Measurements from ENCODE around the gene TSPAN19. TPM values are rescaled to one million over a fixed set of nuclear protein-coding genes. Genes with fewer than 3 reads are reported as not detected.

Gene TSPAN19
- polyA plus RNA-seq, 2 donors, result 0.05 TPM; not detected in 1

GRCh38 chr12:85043829-85044228, 7.8 kb upstream of the TSPAN19 start:
- Histone ChIP-seq H3K9me3 (ENCODE audit: control insufficient read depth in 2 of 2, insufficient read depth in 1 of 2, low read depth in 1 of 2, low read length in 1 of 2) (no peaks in the 10 kb centered on the region), H3K36me3 (ENCODE audit: control insufficient read depth in 2 of 2, insufficient read depth in 2 of 2, low read length in 1 of 2) (no peaks in the 10 kb centered on the region), H3K4me1 (ENCODE audit: control insufficient read depth in 2 of 2, insufficient read depth in 2 of 2, low read length in 1 of 2) (no peaks in the 10 kb centered on the region), H3K4me3 (ENCODE audit: low read depth in 1 of 2, low read length in 2 of 2) (no peak overlapping the region), H3K27me3 (ENCODE audit: control insufficient read depth in 1 of 2, insufficient read depth in 2 of 2, low read length in 2 of 2) (no peaks in the 10 kb centered on the region), H3K27ac (ENCODE audit: low read depth in 2 of 2, low read length in 1 of 2) (no peak overlapping the region)

- no peak overlapping the region for H3K4me3 ChIP-seq (ENCODE audit: low read depth in 1 of 2, low read length in 2 of 2)
- no peaks in the 10 kb centered on the region for H3K4me1 ChIP-seq (ENCODE audit: control insufficient read depth in 2 of 2, insufficient read depth in 2 of 2, low read length in 1 of 2)
- no peaks in the 10 kb centered on the region for H3K9me3 ChIP-seq (ENCODE audit: control insufficient read depth in 2 of 2, insufficient read depth in 1 of 2, low read depth in 1 of 2, low read length in 1 of 2)
- 26 to 27% methylated on average over 1 of the region's 1 CpG for WGBS, 2 donors
- no peak overlapping the region for H3K27ac ChIP-seq (ENCODE audit: low read depth in 2 of 2, low read length in 1 of 2)
- H3K36me3 ChIP-seq (ENCODE audit: control insufficient read depth in 2 of 2, insufficient read depth in 2 of 2, low read length in 1 of 2), result no peaks in the 10 kb centered on the region
- no peaks in the 10 kb centered on the region for H3K27me3 ChIP-seq (ENCODE audit: control insufficient read depth in 1 of 2, insufficient read depth in 2 of 2, low read length in 2 of 2)
These were observed 5.3 kb upstream of the TSPAN19 start for GRCh38 chr12:85041395-85041794.

- Histone ChIP-seq H3K9me3 (ENCODE audit: control insufficient read depth in 2 of 2, insufficient read depth in 1 of 2, low read depth in 1 of 2, low read length in 1 of 2) (no peaks in the 10 kb centered on the region), H3K36me3 (ENCODE audit: control insufficient read depth in 2 of 2, insufficient read depth in 2 of 2, low read length in 1 of 2) (no peaks in the 10 kb centered on the region), H3K27ac (ENCODE audit: low read depth in 2 of 2, low read length in 1 of 2) (no peak overlapping the region), H3K27me3 (ENCODE audit: control insufficient read depth in 1 of 2, insufficient read depth in 2 of 2, low read length in 2 of 2) (no peaks in the 10 kb centered on the region), H3K4me1 (ENCODE audit: control insufficient read depth in 2 of 2, insufficient read depth in 2 of 2, low read length in 1 of 2) (no peaks in the 10 kb centered on the region), H3K4me3 (ENCODE audit: low read depth in 1 of 2, low read length in 2 of 2) (peak overlapping the region in 1 of 2 donors; percentile 56)
- 12 to 17% methylated on average over 3 of the region's 3 CpGs for WGBS, 2 donors
These were observed 656 bp upstream of the TSPAN19 start for GRCh38 chr12:85036733-85037132.

GRCh38 chr12:85029456-85029855, 6.6 kb downstream of the TSPAN19 start:
- Histone ChIP-seq H3K27me3 (ENCODE audit: control insufficient read depth in 1 of 2, insufficient read depth in 2 of 2, low read length in 2 of 2) (no peaks in the 10 kb centered on the region), H3K36me3 (ENCODE audit: control insufficient read depth in 2 of 2, insufficient read depth in 2 of 2, low read length in 1 of 2) (no peaks in the 10 kb centered on the region), H3K4me3 (ENCODE audit: low read depth in 1 of 2, low read length in 2 of 2) (no peak overlapping the region), H3K9me3 (ENCODE audit: control insufficient read depth in 2 of 2, insufficient read depth in 1 of 2, low read depth in 1 of 2, low read length in 1 of 2) (no peaks in the 10 kb centered on the region), H3K27ac (ENCODE audit: low read depth in 2 of 2, low read length in 1 of 2) (no peak overlapping the region), H3K4me1 (ENCODE audit: control insufficient read depth in 2 of 2, insufficient read depth in 2 of 2, low read length in 1 of 2) (no peaks in the 10 kb centered on the region)

DNA sequence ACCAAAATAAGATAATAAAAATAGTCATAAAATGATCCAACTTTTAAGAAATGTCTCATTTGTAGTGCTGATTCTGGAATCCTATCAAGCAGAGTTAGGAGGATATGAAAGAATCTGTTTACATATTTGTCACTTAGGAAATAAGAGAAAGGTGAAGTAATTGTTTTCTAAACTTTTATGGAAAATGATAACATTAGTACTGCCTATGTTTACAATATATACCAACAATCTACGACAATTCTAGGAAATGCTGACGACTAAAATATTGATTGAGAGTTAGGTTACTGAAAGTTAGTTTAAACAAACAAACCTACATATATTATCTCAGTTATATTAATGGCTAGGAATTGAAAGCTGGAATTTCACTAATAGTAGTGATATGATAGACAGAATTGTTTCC, 18.0 kb downstream of the TSPAN19 start:
- Histone ChIP-seq H3K36me3 (ENCODE audit: control insufficient read depth in 2 of 2, insufficient read depth in 2 of 2, low read length in 1 of 2) (no peaks in the 10 kb centered on the region), H3K4me3 (ENCODE audit: low read depth in 1 of 2, low read length in 2 of 2) (no peak overlapping the region), H3K27ac (ENCODE audit: low read depth in 2 of 2, low read length in 1 of 2) (no peak overlapping the region), H3K27me3 (ENCODE audit: control insufficient read depth in 1 of 2, insufficient read depth in 2 of 2, low read length in 2 of 2) (no peaks in the 10 kb centered on the region), H3K9me3 (ENCODE audit: control insufficient read depth in 2 of 2, insufficient read depth in 1 of 2, low read depth in 1 of 2, low read length in 1 of 2) (no peaks in the 10 kb centered on the region), H3K4me1 (ENCODE audit: control insufficient read depth in 2 of 2, insufficient read depth in 2 of 2, low read length in 1 of 2) (no peaks in the 10 kb centered on the region)
- 54 to 61% methylated on average over 2 of the region's 2 CpGs for WGBS, 2 donors

DNA sequence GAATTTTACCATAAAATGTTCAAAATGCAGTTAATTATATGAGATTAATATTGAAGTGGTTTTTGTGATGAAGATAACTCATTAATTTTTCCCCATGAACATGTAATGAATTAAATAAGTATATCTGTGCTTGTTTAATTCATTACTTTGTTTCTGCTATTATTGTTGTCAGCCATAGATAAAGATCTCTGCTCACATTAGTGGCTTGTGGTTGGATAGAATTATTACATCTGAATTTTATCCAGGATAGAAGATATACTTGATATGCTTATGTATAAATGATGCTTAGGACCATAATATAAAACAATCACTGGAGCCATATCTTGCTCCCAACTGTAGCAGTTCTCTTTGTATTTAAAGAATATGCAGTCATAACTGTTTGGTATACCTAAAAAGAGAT, 18.5 kb downstream of the TSPAN19 start:
- Histone ChIP-seq H3K9me3 (ENCODE audit: control insufficient read depth in 2 of 2, insufficient read depth in 1 of 2, low read depth in 1 of 2, low read length in 1 of 2) (no peaks in the 10 kb centered on the region), H3K36me3 (ENCODE audit: control insufficient read depth in 2 of 2, insufficient read depth in 2 of 2, low read length in 1 of 2) (no peaks in the 10 kb centered on the region), H3K4me3 (ENCODE audit: low read depth in 1 of 2, low read length in 2 of 2) (no peak overlapping the region), H3K27ac (ENCODE audit: low read depth in 2 of 2, low read length in 1 of 2) (no peak overlapping the region), H3K27me3 (ENCODE audit: control insufficient read depth in 1 of 2, insufficient read depth in 2 of 2, low read length in 2 of 2) (no peaks in the 10 kb centered on the region), H3K4me1 (ENCODE audit: control insufficient read depth in 2 of 2, insufficient read depth in 2 of 2, low read length in 1 of 2) (no peaks in the 10 kb centered on the region)

- H3K4me3 ChIP-seq (ENCODE audit: low read depth in 1 of 2, low read length in 2 of 2), result no peak overlapping the region
These were observed 18.9 kb downstream of the TSPAN19 start for GRCh38 chr12:85017133-85017532.

GRCh38 chr12:85016413-85016812, 19.7 kb downstream of the TSPAN19 start:
- H3K27ac ChIP-seq (ENCODE audit: low read depth in 2 of 2, low read length in 1 of 2), result no peak overlapping the region
- no peaks in the 10 kb centered on the region for H3K36me3 ChIP-seq (ENCODE audit: control insufficient read depth in 2 of 2, insufficient read depth in 2 of 2, low read length in 1 of 2)
- 31 to 33% methylated on average over 1 of the region's 1 CpG for WGBS, 2 donors
- H3K4me1 ChIP-seq (ENCODE audit: control insufficient read depth in 2 of 2, insufficient read depth in 2 of 2, low read length in 1 of 2), result no peaks in the 10 kb centered on the region
- H3K27me3 ChIP-seq (ENCODE audit: control insufficient read depth in 1 of 2, insufficient read depth in 2 of 2, low read length in 2 of 2), result no peaks in the 10 kb centered on the region
- no peak overlapping the region for H3K4me3 ChIP-seq (ENCODE audit: low read depth in 1 of 2, low read length in 2 of 2)
- no peaks in the 10 kb centered on the region for H3K9me3 ChIP-seq (ENCODE audit: control insufficient read depth in 2 of 2, insufficient read depth in 1 of 2, low read depth in 1 of 2, low read length in 1 of 2)

More at GRCh38 chr12:85017133-85017532, 18.9 kb downstream of the TSPAN19 start:
- Histone ChIP-seq H3K27ac (ENCODE audit: low read depth in 2 of 2, low read length in 1 of 2) (no peak overlapping the region), H3K4me1 (ENCODE audit: control insufficient read depth in 2 of 2, insufficient read depth in 2 of 2, low read length in 1 of 2) (no peaks in the 10 kb centered on the region), H3K27me3 (ENCODE audit: control insufficient read depth in 1 of 2, insufficient read depth in 2 of 2, low read length in 2 of 2) (no peaks in the 10 kb centered on the region), H3K36me3 (ENCODE audit: control insufficient read depth in 2 of 2, insufficient read depth in 2 of 2, low read length in 1 of 2) (no peaks in the 10 kb centered on the region), H3K9me3 (ENCODE audit: control insufficient read depth in 2 of 2, insufficient read depth in 1 of 2, low read depth in 1 of 2, low read length in 1 of 2) (no peaks in the 10 kb centered on the region)
- 86 to 87% methylated on average over 3 of the region's 3 CpGs for WGBS, 2 donors

GRCh38 chr12:85007836-85008235, 28.2 kb downstream of the TSPAN19 start:
- H3K4me3 ChIP-seq (ENCODE audit: low read depth in 1 of 2, low read length in 2 of 2), result no peak overlapping the region
- no peaks in the 10 kb centered on the region for H3K4me1 ChIP-seq (ENCODE audit: control insufficient read depth in 2 of 2, insufficient read depth in 2 of 2, low read length in 1 of 2)
- no peaks in the 10 kb centered on the region for H3K36me3 ChIP-seq (ENCODE audit: control insufficient read depth in 2 of 2, insufficient read depth in 2 of 2, low read length in 1 of 2)
- no peaks in the 10 kb centered on the region for H3K27me3 ChIP-seq (ENCODE audit: control insufficient read depth in 1 of 2, insufficient read depth in 2 of 2, low read length in 2 of 2)
- WGBS, 2 donors, result 27 to 34% methylated on average over 4 of the region's 4 CpGs
- peaks cover 0 to 2% of the 10 kb centered on the region in 2 donors for H3K9me3 ChIP-seq (ENCODE audit: control insufficient read depth in 2 of 2, insufficient read depth in 1 of 2, low read depth in 1 of 2, low read length in 1 of 2)
- no peak overlapping the region for H3K27ac ChIP-seq (ENCODE audit: low read depth in 2 of 2, low read length in 1 of 2)

GRCh38 chr12:85006206-85006605, 29.9 kb downstream of the TSPAN19 start:
- no peak overlapping the region for H3K27ac ChIP-seq (ENCODE audit: low read depth in 2 of 2, low read length in 1 of 2)
- no peaks in the 10 kb centered on the region for H3K27me3 ChIP-seq (ENCODE audit: control insufficient read depth in 1 of 2, insufficient read depth in 2 of 2, low read length in 2 of 2)
- H3K4me1 ChIP-seq (ENCODE audit: control insufficient read depth in 2 of 2, insufficient read depth in 2 of 2, low read length in 1 of 2), result no peaks in the 10 kb centered on the region
- no peak overlapping the region for H3K4me3 ChIP-seq (ENCODE audit: low read depth in 1 of 2, low read length in 2 of 2)
- H3K36me3 ChIP-seq (ENCODE audit: control insufficient read depth in 2 of 2, insufficient read depth in 2 of 2, low read length in 1 of 2), result no peaks in the 10 kb centered on the region
- WGBS, 2 donors, result 76 to 78% methylated on average over 1 of the region's 1 CpG
- H3K9me3 ChIP-seq (ENCODE audit: control insufficient read depth in 2 of 2, insufficient read depth in 1 of 2, low read depth in 1 of 2, low read length in 1 of 2), result peaks cover 0 to 2% of the 10 kb centered on the region in 2 donors
